ENCODE data around the gene MTCP1. TPM values are rescaled to one million over a fixed set of nuclear protein-coding genes. Genes with fewer than 3 reads are reported as not detected.

MTCP1 gene
- total and polyA plus RNA-seq, 9 of the 15 experiments (the other 6 are each of a cell fraction or from before 2014, with no cell fraction given) = 12.7 to 28.0 (median 22.9) TPM

DNA sequence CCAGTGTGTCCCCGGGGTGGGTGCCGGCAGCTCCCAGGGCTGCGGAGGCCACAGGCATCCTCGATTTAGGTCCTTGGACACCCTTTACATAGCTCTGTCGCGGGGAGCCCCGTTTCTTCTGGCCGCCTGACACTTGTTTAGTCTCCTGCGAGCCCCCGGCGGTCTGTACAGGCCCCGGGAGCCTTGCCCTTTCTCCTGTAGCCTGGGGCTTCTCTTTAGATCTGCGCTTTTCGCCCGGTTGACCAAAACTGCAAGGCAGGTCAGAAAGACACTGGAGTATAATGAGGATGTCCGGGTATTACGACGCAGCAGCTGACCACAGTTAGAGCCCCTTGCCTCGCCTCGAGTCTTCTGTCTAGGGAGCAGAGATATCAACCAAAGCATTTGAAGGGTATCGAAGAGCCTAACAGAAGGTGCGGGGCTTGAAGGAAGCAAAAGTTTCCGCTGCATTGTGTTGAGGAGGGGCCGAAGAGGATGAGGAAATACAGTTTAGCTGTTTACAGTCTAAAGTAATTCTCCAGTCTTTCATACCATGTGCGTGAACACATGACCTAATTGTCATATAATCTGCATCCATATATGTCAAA lies 851 bp upstream of the MTCP1 start (continued):
- TF ChIP-seq TCF15 (CRISPR knock-in tag; IDR thresholded peaks at IDR 0.05) = no peak
- no peak for TF ChIP-seq ZNF316 (IDR thresholded peaks at IDR 0.05)
- TF ChIP-seq NCOR1 (IDR thresholded peaks at IDR 0.05) = no peak
- TF ChIP-seq ZC3H4 (CRISPR knock-in tag; IDR thresholded peaks at IDR 0.05; ENCODE audit: borderline replicate concordance) = no peak
- peak; percentile 3; the same call in 1 of the 2 replicates for TF ChIP-seq HCFC1 (IDR thresholded peaks at IDR 0.05; ENCODE audit: low read depth, low read length)
- no peak for TF ChIP-seq BRCA1 (IDR thresholded peaks at IDR 0.05)
- no peak for TF ChIP-seq BRCA1 (CRISPR knock-in tag; IDR thresholded peaks at IDR 0.05)
- no peak for TF ChIP-seq FOXJ2 (tag; IDR thresholded peaks at IDR 0.05)
- no peak for TF ChIP-seq ZNF644 (tag; IDR thresholded peaks at IDR 0.05; ENCODE audit: low read depth)
- TF ChIP-seq ETV5 (CRISPR knock-in tag; IDR thresholded peaks at IDR 0.05; ENCODE audit: low read depth) = no peak
- TF ChIP-seq RFX7 (CRISPR knock-in tag; IDR thresholded peaks at IDR 0.05) = no peak
- TF ChIP-seq MTA1 (IDR thresholded peaks at IDR 0.05; ENCODE audit: borderline replicate concordance) = no peak
- no peak for TF ChIP-seq NCOA4 (IDR thresholded peaks at IDR 0.05; ENCODE audit: partially characterized antibody)
- no peak for TF ChIP-seq MTA3 (IDR thresholded peaks at IDR 0.05; ENCODE audit: borderline replicate concordance)
- TF ChIP-seq MCM3 (IDR thresholded peaks at IDR 0.05) = no peak
- TF ChIP-seq PURB (CRISPR knock-in tag; IDR thresholded peaks at IDR 0.05; ENCODE audit: low read depth) = no peak
- no peak for TF ChIP-seq SRSF3 (IDR thresholded peaks at IDR 0.05; ENCODE audit: insufficient read depth, low read length)
- TF ChIP-seq JUNB (CRISPR knock-in tag; conservative IDR thresholded peaks at IDR 0.05) = no peak
- no peak for TF ChIP-seq ARNT (IDR thresholded peaks at IDR 0.05)
